SK-N-SH (cell line): ENCODE measurements around the gene TMPRSS9. TPM values are rescaled to one million over a fixed set of nuclear protein-coding genes. Genes with fewer than 3 reads are reported as not detected.

Experiments
- CTCF ChIA-PET: fragments of 300-600, 350-600 bp; formaldehyde crosslinking; extraction: SDS; loops from one replicate; lab custom pipeline; 2021; lab: Yijun Ruan, JAX
- POLR2A ChIA-PET: fragments of 350-600 bp; sonication (Branson Sonifier 250); formaldehyde crosslinking; extraction: SDS; loops from one replicate; lab custom pipeline; 2020; ENCODE audit warnings: antibody characterized with exemption, inconsistent platforms; lab: Yijun Ruan, JAX
- DNase-seq: peaks from one replicate; pipeline ENCODE4 v3.0.0; 2012
- H2AFZ ChIP-seq: fragments of 200-600 bp; sonication (generic); 2 replicates; pipeline ENCODE4 v1.8.1; 2016; ENCODE audit warnings: antibody characterized with exemption, mild to moderate bottlenecking, low read depth
- H3F3A ChIP-seq: fragments of 200-600 bp; sonication (generic); replicated peaks from 2 replicates; pipeline ENCODE3; 2016; ENCODE audit warnings: antibody characterized with exemption, mild to moderate bottlenecking; ENCODE audit not compliant: insufficient read depth
- H3K27ac ChIP-seq, 2 experiments: fragments of 200-500 bp in 1 of 2; fragments of 200-600 bp in 1 of 2; sonication (Bioruptor generic) in 1 of 2; sonication (generic), shearing (Covaris generic) in 1 of 2; 2 replicates each; pipeline versions ENCODE4 v1.5.1 to v1.6.1; 2014 to 2016; ENCODE audit warnings: low read depth in 2 of 2, inconsistent platforms in 1 of 2, low read length in 1 of 2, mild to moderate bottlenecking in 1 of 2, mixed read lengths in 1 of 2
- H3K27me3 ChIP-seq: fragments of 200-600 bp; sonication (generic), shearing (Covaris generic); 2 replicates; pipeline ENCODE4 v1.6.1; 2016; ENCODE audit warnings: mixed run types; ENCODE audit not compliant: insufficient read depth
- H3K36me3 ChIP-seq, 2 experiments: fragments of 200-500 bp in 1 of 2; fragments of 200-600 bp in 1 of 2; sonication (Bioruptor generic) in 1 of 2; sonication (generic) in 1 of 2; replicated peaks in 1 of 2; 2 replicates each; pipeline versions ENCODE3 to v1.5.1; 2014 to 2016; ENCODE audit warnings: low read length in 1 of 2, mild to moderate bottlenecking in 1 of 2; ENCODE audit not compliant: insufficient read depth in 2 of 2, control insufficient read depth in 1 of 2
- H3K4me1 ChIP-seq, 2 experiments: fragments of 200-500 bp in 1 of 2; fragments of 200-600 bp in 1 of 2; sonication (Bioruptor generic) in 1 of 2; sonication (generic), shearing (Covaris generic) in 1 of 2; 2 replicates each; pipeline versions ENCODE4 v1.5.1 to v1.6.1; 2014 to 2016; ENCODE audit warnings: low read depth in 1 of 2, low read length in 1 of 2, mixed run types in 1 of 2; ENCODE audit not compliant: insufficient read depth in 2 of 2, control insufficient read depth in 1 of 2
- H3K4me2 ChIP-seq: fragments of 200-600 bp; sonication (generic), shearing (Covaris generic); 2 replicates; pipeline ENCODE4 v1.6.1; 2017; ENCODE audit warnings: mixed run types
- H3K4me3 ChIP-seq, 2 experiments: fragments of 200-500 bp in 1 of 2; fragments of 200-600 bp in 1 of 2; sonication (Bioruptor generic) in 1 of 2; sonication (generic), shearing (Covaris generic) in 1 of 2; 2 replicates each; pipeline versions ENCODE4 v1.5.1 to v1.8.1; 2014 to 2016; ENCODE audit warnings: low read depth in 2 of 2, inconsistent platforms in 1 of 2, low read length in 1 of 2, mild to moderate bottlenecking in 1 of 2, mixed read lengths in 1 of 2, moderate library complexity in 1 of 2
- H3K79me2 ChIP-seq: fragments of 200-600 bp; sonication (generic); 2 replicates; pipeline ENCODE4 v1.8.1; 2017; ENCODE audit warnings: mild to moderate bottlenecking; ENCODE audit not compliant: insufficient read depth
- H3K9ac ChIP-seq: fragments of 200-600 bp; sonication (generic); 2 replicates; pipeline ENCODE4 v1.6.1; 2017; ENCODE audit warnings: mixed run types
- H3K9me2 ChIP-seq: fragments of 200-600 bp; sonication (generic); 2 replicates; pipeline ENCODE4 v1.6.1; 2017; ENCODE audit warnings: mixed run types
- H3K9me3 ChIP-seq: fragments of 200-600 bp; sonication (generic); 2 replicates; pipeline ENCODE4 v1.6.1; 2017; ENCODE audit warnings: mixed run types, mild to moderate bottlenecking, moderate library complexity
- H4K20me1 ChIP-seq: fragments of 200-600 bp; sonication (generic); 2 replicates; pipeline ENCODE4 v1.6.1; 2017; ENCODE audit warnings: mild to moderate bottlenecking, mixed run types; ENCODE audit not compliant: insufficient read depth
- CHD2 ChIP-seq: fragments of 150-350 bp; IDR thresholded peaks from 2 replicates; pipeline ENCODE4 v1.6.1; 2018; ENCODE audit warnings: low read length; ENCODE audit not compliant: partially characterized antibody
- EP300 ChIP-seq, 2 experiments: IDR thresholded peaks; 2 replicates each; pipeline versions ENCODE4 v1.4.0 to v1.6.1; 2012; ENCODE audit warnings: borderline replicate concordance in 1 of 2, low read depth in 1 of 2, low read length in 1 of 2
- GATA2 ChIP-seq: sonication (generic); formaldehyde crosslinking; IDR thresholded peaks from 2 replicates; pipeline ENCODE4 v1.5.0; 2020; ENCODE audit warnings: mild to moderate bottlenecking, missing genetic modification reagents
- IRF3 ChIP-seq: fragments of 150-350 bp; IDR thresholded peaks from 2 replicates; pipeline ENCODE4 v1.6.1; 2016; ENCODE audit warnings: mild to moderate bottlenecking, low read depth, low read length
- JUND ChIP-seq: IDR thresholded peaks from 2 replicates; pipeline ENCODE4 v1.4.0; 2012
- MXI1 ChIP-seq: IDR thresholded peaks from 2 replicates; pipeline ENCODE4 v1.6.1; 2012; ENCODE audit warnings: mild to moderate bottlenecking, low read depth, low read length, improper control_type of control experiment
- REST ChIP-seq: IDR thresholded peaks from 2 replicates; pipeline ENCODE4 v1.6.1; 2012; ENCODE audit warnings: mild to moderate bottlenecking, low read depth, low read length, moderate library complexity
- RFX5 ChIP-seq: IDR thresholded peaks from 2 replicates; pipeline ENCODE4 v1.6.1; 2012; ENCODE audit warnings: mild to moderate bottlenecking, improper control_type of control experiment, low read length
- TCF12 ChIP-seq: IDR thresholded peaks from 2 replicates; pipeline ENCODE4 v1.4.0; 2012
- WGBS: methylation state at CpG from one replicate; pipeline ENCODE4 v1.1.6; 2017; ENCODE audit warnings: low lambda C conversion rate; 5-methylcytosine and 5-hydroxymethylcytosine counted together
- polyA plus RNA-seq, 3 experiments: library from polyadenylated mRNA; depleted of rRNA; stranded (reverse); fragments of >200 nt; gene quantifications; 2 replicates each; pipeline ENCODE4 v1.2.3, GENCODE V29; 2012
- TF ChIP-seq, protein P1 (sequence below): IDR thresholded peaks from 2 replicates; pipeline ENCODE4 v1.4.0; 2012; ENCODE audit warnings: low read depth, borderline replicate concordance
- TF ChIP-seq, protein P2 (sequence below): IDR thresholded peaks from 2 replicates; pipeline ENCODE4 v1.4.0; 2012; ENCODE audit warnings: low read depth, borderline replicate concordance

Gene TMPRSS9
- polyA plus RNA-seq, 1 of the 3 experiments (the other 2 are of a cell fraction): not detected

- H3K27me3 ChIP-seq: peaks cover 21% of the 10 kb centered on the region
- POLR2A ChIA-PET: no interaction called here
- no peak overlapping the region for H3K4me2 ChIP-seq
- no peak overlapping the region for H3K4me3 ChIP-seq
- H4K20me1 ChIP-seq: no peaks in the 10 kb centered on the region
- TF ChIP-seq MXI1 (no peak), REST (no peak), JUND (no peak), EP300 (IDR thresholded peaks at IDR 0.05; ENCODE audit: borderline replicate concordance in 1 of 2, low read depth in 1 of 2, low read length in 1 of 2) (no peak), RFX5 (no peak), IRF3 (no peak), GATA2 (CRISPR knock-in tag) (no peak), CHD2 (no peak), TCF12 (no peak)
- TF ChIP-seq, protein P1, sequence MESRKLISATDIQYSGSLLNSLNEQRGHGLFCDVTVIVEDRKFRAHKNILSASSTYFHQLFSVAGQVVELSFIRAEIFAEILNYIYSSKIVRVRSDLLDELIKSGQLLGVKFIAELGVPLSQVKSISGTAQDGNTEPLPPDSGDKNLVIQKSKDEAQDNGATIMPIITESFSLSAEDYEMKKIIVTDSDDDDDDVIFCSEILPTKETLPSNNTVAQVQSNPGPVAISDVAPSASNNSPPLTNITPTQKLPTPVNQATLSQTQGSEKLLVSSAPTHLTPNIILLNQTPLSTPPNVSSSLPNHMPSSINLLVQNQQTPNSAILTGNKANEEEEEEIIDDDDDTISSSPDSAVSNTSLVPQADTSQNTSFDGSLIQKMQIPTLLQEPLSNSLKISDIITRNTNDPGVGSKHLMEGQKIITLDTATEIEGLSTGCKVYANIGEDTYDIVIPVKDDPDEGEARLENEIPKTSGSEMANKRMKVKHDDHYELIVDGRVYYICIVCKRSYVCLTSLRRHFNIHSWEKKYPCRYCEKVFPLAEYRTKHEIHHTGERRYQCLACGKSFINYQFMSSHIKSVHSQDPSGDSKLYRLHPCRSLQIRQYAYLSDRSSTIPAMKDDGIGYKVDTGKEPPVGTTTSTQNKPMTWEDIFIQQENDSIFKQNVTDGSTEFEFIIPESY: no peak
- TF ChIP-seq, protein P2, sequence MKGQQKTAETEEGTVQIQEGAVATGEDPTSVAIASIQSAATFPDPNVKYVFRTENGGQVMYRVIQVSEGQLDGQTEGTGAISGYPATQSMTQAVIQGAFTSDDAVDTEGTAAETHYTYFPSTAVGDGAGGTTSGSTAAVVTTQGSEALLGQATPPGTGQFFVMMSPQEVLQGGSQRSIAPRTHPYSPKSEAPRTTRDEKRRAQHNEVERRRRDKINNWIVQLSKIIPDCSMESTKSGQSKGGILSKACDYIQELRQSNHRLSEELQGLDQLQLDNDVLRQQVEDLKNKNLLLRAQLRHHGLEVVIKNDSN: no peak
- no peak for DNase-seq
- WGBS: 82% methylated on average over 10 of the region's 15 CpGs
- no peak overlapping the region for H3K27ac ChIP-seq
- CTCF ChIA-PET: interaction anchor here (0.5 to 1.0 kb wide), 3 partner anchors 29 to 424 kb away, joined by 3 to 5 read pairs (median 3); no protein-coding TSS in a partner anchor
- no peaks in the 10 kb centered on the region for H3K36me3 ChIP-seq
- H2AFZ ChIP-seq: no peak overlapping the region
- no peaks in the 10 kb centered on the region for H3K79me2 ChIP-seq
- no peaks in the 10 kb centered on the region for H3K9me3 ChIP-seq
- no peak overlapping the region for H3K9ac ChIP-seq
- no peaks in the 10 kb centered on the region for H3K4me1 ChIP-seq
- no peaks in the 10 kb centered on the region for H3F3A ChIP-seq
- H3K9me2 ChIP-seq: no peaks in the 10 kb centered on the region
Observed at GRCh38 chr19:2362970-2363300, 2.9 kb downstream of the TMPRSS9 start.
